Upper lobe of right lung (tissue), 1 donor: ENCODE measurements around the gene FUCA1. TPM values are rescaled to one million over a fixed set of nuclear protein-coding genes. Genes with fewer than 3 reads are reported as not detected.
"Not testable (repeated sequence)": the region's sequence is repeated elsewhere in the genome, so short reads cannot be mapped to it uniquely, and the experiment has no call there.

Experiments used
- ATAC-seq: fragments of 200-7000 bp; cut with Tn5 transposase; one replicate; pipeline ENCODE4 v1.9.1; 2020; ENCODE audit warnings: mild to moderate bottlenecking, moderate library complexity
- DNase-seq: peaks from one replicate; pipeline ENCODE4 v3.0.0-alpha.2; 2020
- H3K27ac ChIP-seq: fragments of 200-600 bp; one replicate; pipeline ENCODE4 v1.8.0; 2022
- H3K27me3 ChIP-seq: fragments of 200-600 bp; one replicate; pipeline ENCODE4 v1.8.0; 2022; ENCODE audit warnings: mild to moderate bottlenecking
- H3K36me3 ChIP-seq: fragments of 200-600 bp; one replicate; pipeline ENCODE4 v1.8.0; 2022
- H3K4me1 ChIP-seq: fragments of 200-600 bp; one replicate; pipeline ENCODE4 v1.8.0; 2022
- H3K4me3 ChIP-seq: fragments of 200-600 bp; one replicate; pipeline ENCODE4 v1.8.0; 2022; ENCODE audit warnings: mild to moderate bottlenecking
- H3K9me3 ChIP-seq: fragments of 200-600 bp; one replicate; pipeline ENCODE4 v1.8.0; 2022
- CTCF ChIP-seq: fragments of 200-600 bp; IDR thresholded peaks from one replicate; pipeline ENCODE4 v1.8.0; 2022; ENCODE audit warnings: antibody characterized with exemption
- intact Hi-C: fragments of 100-400 bp; cut with DNase I; formaldehyde crosslinking; loops from one replicate; pipeline ENCODE4 v1.11.0; 2022
- total RNA-seq: library from RNA; stranded (reverse); fragmentation: NEBNext Ultra II Directional; extraction: Animal tissue kit (Norgen Biotek cat#: 25700); gene quantifications from one replicate; pipeline ENCODE4 v1.2.1, GENCODE V29; 2021
- donor health status: DM: no; HTN: yes; CAD: no; lungs with severe emphysema.

The FUCA1 gene
- total RNA-seq, 1 donor from 2014 or later = 44.4 TPM

- H3K27me3 ChIP-seq = no peaks in the 10 kb centered on the region
- no peaks in the 10 kb centered on the region for H3K9me3 ChIP-seq
- peaks cover 34% of the 10 kb centered on the region for H3K36me3 ChIP-seq
- TF ChIP-seq CTCF = no peak
- no peak for DNase-seq
- intact Hi-C loops = no loop called here
- peaks cover 10% of the 10 kb centered on the region for H3K4me1 ChIP-seq
- ATAC-seq = no peak
- H3K4me3 ChIP-seq = no peak overlapping the region
- H3K27ac ChIP-seq = no peak overlapping the region
Measured at GRCh38 chr1:23807453-23807852, 60.6 kb downstream of the FUCA1 start.

- H3K27me3 ChIP-seq = no peaks in the 10 kb centered on the region
- no peak overlapping the region for H3K27ac ChIP-seq
- no peak for TF ChIP-seq CTCF
- H3K36me3 ChIP-seq = peaks cover 23% of the 10 kb centered on the region
- DNase-seq (no peak), ATAC-seq (no peak)
- intact Hi-C loops = no loop called here
- no peak overlapping the region for H3K4me3 ChIP-seq
- peaks cover 18% of the 10 kb centered on the region for H3K4me1 ChIP-seq
- H3K9me3 ChIP-seq = no peaks in the 10 kb centered on the region
Measured at GRCh38 chr1:23806280-23806679, 61.8 kb downstream of the FUCA1 start.

GRCh38 chr1:23805025-23805424 is 63.1 kb downstream of the FUCA1 start:
- no peak for DNase-seq
- ATAC-seq = no peak
- intact Hi-C loops = no loop called here
- H3K4me3 ChIP-seq = no peak overlapping the region
- peaks cover 14% of the 10 kb centered on the region for H3K4me1 ChIP-seq
- H3K9me3 ChIP-seq = no peaks in the 10 kb centered on the region
- H3K27me3 ChIP-seq = no peaks in the 10 kb centered on the region
- no peak for TF ChIP-seq CTCF
- H3K27ac ChIP-seq = no peak overlapping the region
- peaks cover 23% of the 10 kb centered on the region for H3K36me3 ChIP-seq

- Histone ChIP-seq H3K27me3 (no peaks in the 10 kb centered on the region), H3K27ac (no peak overlapping the region), H3K4me1 (peaks cover 14% of the 10 kb centered on the region), H3K9me3 (no peaks in the 10 kb centered on the region), H3K4me3 (no peak overlapping the region), H3K36me3 (peaks cover 23% of the 10 kb centered on the region)
- no peak for DNase-seq
- TF ChIP-seq CTCF = no peak
- intact Hi-C loops = no loop called here
- ATAC-seq = no peak
Measured at GRCh38 chr1:23804183-23804835, 63.8 kb downstream of the FUCA1 start.

GRCh38 chr1:23803674-23804073 is 64.4 kb downstream of the FUCA1 start:
- DNase-seq = no peak
- intact Hi-C loops = no loop called here
- Histone ChIP-seq H3K27me3 (no peaks in the 10 kb centered on the region), H3K9me3 (no peaks in the 10 kb centered on the region), H3K4me3 (no peak overlapping the region), H3K27ac (no peak overlapping the region), H3K4me1 (peaks cover 20% of the 10 kb centered on the region), H3K36me3 (peaks cover 23% of the 10 kb centered on the region)
- TF ChIP-seq CTCF = no peak
- ATAC-seq = no peak

GRCh38 chr1:23802809-23803342 is 65.2 kb downstream of the FUCA1 start:
- DNase-seq, ATAC-seq, H3K27me3 ChIP-seq, H3K9me3 ChIP-seq, H3K4me3 ChIP-seq, H3K27ac ChIP-seq, intact Hi-C loops: not testable (repeated sequence)
- Histone ChIP-seq H3K4me1 (peaks cover 23% of the 10 kb centered on the region), H3K36me3 (peaks cover 19% of the 10 kb centered on the region)
